K562 treated with DMSO at 1 percent for 4 hours (cell line): ENCODE measurements around the gene ANAPC10. TPM values are rescaled to one million over a fixed set of nuclear protein-coding genes. Genes with fewer than 3 reads are reported as not detected.

Experiments
- total RNA-seq: library from RNA; unstranded; fragments of 300-600 nt; gene quantifications from 2 replicates; pipeline ENCODE4 v1.2.3, GENCODE V29; 2022; ENCODE audit not compliant: insufficient read depth

Gene ANAPC10
- total RNA-seq = 12.3 and 28.2 TPM in 2 replicates

GRCh38 chr4:145097821-145098674, at the start of gene ANAPC10, which contains the start of gene ABCE1:
TSS of gene ANAPC10 (minus strand) at chr4:145098196. CDS start at chr4:145096099, 2,097 bp downstream.
TSS of gene ABCE1 (plus strand) at chr4:145098311. CDS start at chr4:145104413, 6,102 bp downstream.

Other genes with a start within 250 kb of the ANAPC10 start
- 32.8 and 33.7 TPM in 2 replicates for gene ABCE1, start 115 bp upstream of the ANAPC10 start, total RNA-seq
- gene OTUD4, start 82.4 kb upstream of the ANAPC10 start, total RNA-seq = 5.7 and 8.5 TPM in 2 replicates